ENCODE results near the gene TMC5. TPM values are rescaled to one million over a fixed set of nuclear protein-coding genes. Genes with fewer than 3 reads are reported as not detected.

The TMC5 gene
- total and polyA plus RNA-seq, 2 donors (not counting 3 experiments of a cell fraction or from before 2014, with no cell fraction given) = not detected

DNA sequence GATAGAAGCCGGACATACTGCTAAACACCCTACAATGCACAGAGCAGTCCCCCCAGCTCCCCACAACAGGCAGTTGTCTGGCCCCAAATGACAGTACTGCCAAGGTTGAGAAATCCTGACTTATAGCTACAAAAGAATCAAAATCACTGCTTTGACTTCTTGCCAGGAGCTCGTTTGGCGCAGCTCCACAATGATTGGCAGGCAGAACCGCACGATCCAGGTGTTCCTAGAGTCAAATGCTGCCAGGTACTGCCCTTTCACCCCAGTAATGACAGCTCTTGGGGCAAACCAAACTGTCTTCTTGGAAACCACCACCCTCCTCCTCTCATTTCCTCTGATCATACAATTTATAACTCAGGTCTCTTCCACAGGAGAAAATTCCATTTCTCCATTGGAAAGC is 2.2 kb upstream of the TMC5 start:
- Histone ChIP-seq H3K4me3 (replicated peaks in 1 of 3; ENCODE audit: insufficient read depth in 1 of 3, low read depth in 1 of 3, low read length in 3 of 3) (no peak overlapping the region), H3K27me3 (ENCODE audit: control insufficient read depth in 2 of 2, insufficient read depth in 2 of 2, low read length in 2 of 2) (peaks cover 9 to 11% of the 10 kb centered on the region in 2 experiments), H2AFZ (ENCODE audit: low read depth, low read length) (no peak overlapping the region), H4K20me1 (replicated peaks; ENCODE audit: control insufficient read depth, extremely low read depth, insufficient read depth, low read length) (no peaks in the 10 kb centered on the region), H3K36me3 (ENCODE audit: control insufficient read depth in 2 of 2, extremely low read depth in 1 of 2, insufficient read depth in 2 of 2, low read length in 2 of 2) (no peaks in the 10 kb centered on the region), H3K27ac (ENCODE audit: insufficient read depth, low read depth, low read length) (no peak overlapping the region), H3K9ac (replicated peaks; ENCODE audit: extremely low read depth, insufficient read depth, low read length) (no peak overlapping the region), H3K9me1 (replicated peaks; ENCODE audit: control insufficient read depth, extremely low read depth, insufficient read depth, low read length) (no peaks in the 10 kb centered on the region), H3K9me3 (replicated peaks; ENCODE audit: control insufficient read depth, insufficient read depth, low read length) (no peaks in the 10 kb centered on the region), H3K79me2 (ENCODE audit: control insufficient read depth, insufficient read depth, low read length) (no peaks in the 10 kb centered on the region), H3K4me2 (ENCODE audit: insufficient read depth, low read length) (no peak overlapping the region), H3K4me1 (ENCODE audit: control insufficient read depth, extremely low read depth, insufficient read depth, low read length) (no peaks in the 10 kb centered on the region)
- DNase-seq (ENCODE audit: low read depth, low spot score) (no peak), FAIRE-seq (no peak)
- TF ChIP-seq, protein P1, sequence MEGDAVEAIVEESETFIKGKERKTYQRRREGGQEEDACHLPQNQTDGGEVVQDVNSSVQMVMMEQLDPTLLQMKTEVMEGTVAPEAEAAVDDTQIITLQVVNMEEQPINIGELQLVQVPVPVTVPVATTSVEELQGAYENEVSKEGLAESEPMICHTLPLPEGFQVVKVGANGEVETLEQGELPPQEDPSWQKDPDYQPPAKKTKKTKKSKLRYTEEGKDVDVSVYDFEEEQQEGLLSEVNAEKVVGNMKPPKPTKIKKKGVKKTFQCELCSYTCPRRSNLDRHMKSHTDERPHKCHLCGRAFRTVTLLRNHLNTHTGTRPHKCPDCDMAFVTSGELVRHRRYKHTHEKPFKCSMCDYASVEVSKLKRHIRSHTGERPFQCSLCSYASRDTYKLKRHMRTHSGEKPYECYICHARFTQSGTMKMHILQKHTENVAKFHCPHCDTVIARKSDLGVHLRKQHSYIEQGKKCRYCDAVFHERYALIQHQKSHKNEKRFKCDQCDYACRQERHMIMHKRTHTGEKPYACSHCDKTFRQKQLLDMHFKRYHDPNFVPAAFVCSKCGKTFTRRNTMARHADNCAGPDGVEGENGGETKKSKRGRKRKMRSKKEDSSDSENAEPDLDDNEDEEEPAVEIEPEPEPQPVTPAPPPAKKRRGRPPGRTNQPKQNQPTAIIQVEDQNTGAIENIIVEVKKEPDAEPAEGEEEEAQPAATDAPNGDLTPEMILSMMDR (IDR thresholded peaks at IDR 0.05; ENCODE audit: extremely low read depth in 1 of 2, insufficient read depth in 1 of 2, low read depth in 1 of 2, low read length in 2 of 2) = no peak
- TF ChIP-seq JUN (IDR thresholded peaks at IDR 0.05; ENCODE audit: borderline replicate concordance, insufficient read depth, insufficient read length, low read depth) (no peak), GATA2 (IDR thresholded peaks at IDR 0.05; ENCODE audit: insufficient read depth, insufficient read length, low read depth, low read length) (no peak), MYC (IDR thresholded peaks at IDR 0.05; ENCODE audit: low read depth, low read length) (no peak), POLR2AphosphoS5 (IDR thresholded peaks at IDR 0.05; ENCODE audit: insufficient read depth, low read depth, low read length) (no peak), FOS (IDR thresholded peaks at IDR 0.05; ENCODE audit: borderline replicate concordance, insufficient read depth, low read length) (no peak), POLR2A (IDR thresholded peaks at IDR 0.05; ENCODE audit: low read depth, low read length) (no peak), EZH2 (IDR thresholded peaks at IDR 0.05; ENCODE audit: borderline replicate concordance, low read depth, low read length, severe bottlenecking) (no peak)
- TF ChIP-seq, protein P2, sequence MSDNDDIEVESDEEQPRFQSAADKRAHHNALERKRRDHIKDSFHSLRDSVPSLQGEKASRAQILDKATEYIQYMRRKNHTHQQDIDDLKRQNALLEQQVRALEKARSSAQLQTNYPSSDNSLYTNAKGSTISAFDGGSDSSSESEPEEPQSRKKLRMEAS (IDR thresholded peaks at IDR 0.05; ENCODE audit: insufficient read depth, insufficient read length) = no peak
- no TSS peak for BruUV-seq (replicated peaks)
- intact Hi-C loops (cut with micrococcal nuclease) = no loop called here
- ChIA-PET CTCF (interaction anchor here (0.8 kb wide), 1 partner anchor 88 kb away, joined by 3 read pairs; no protein-coding TSS in a partner anchor), POLR2A (no interaction called here)
- dilution Hi-C loops (cut with MboI; ENCODE audit: extremely low pct_ligation_motif_present, low sequenced_read_pairs) = no loop called here
